GM12878 (cell line): ENCODE data around the gene STARD13. TPM values are rescaled to one million over a fixed set of nuclear protein-coding genes. Genes with fewer than 3 reads are reported as not detected.

Source experiments
- ATAC-seq: fragments of 200-7000 bp; cut with Tn5 transposase; 3 replicates; pipeline ENCODE4 v1.9.1; 2020; ENCODE audit warnings: mild to moderate bottlenecking, moderate library complexity
- BruUV-seq: library from RNA; stranded (reverse); fragments of 400-500 nt; replicated peaks from 2 replicates; lab custom pipeline; 2021; lab: Mats Ljungman, UMichigan
- CTCF ChIA-PET: fragments of 300-600 bp; sonication (Branson Sonifier 250); formaldehyde crosslinking; extraction: SDS; loops from one replicate; lab custom pipeline; 2021; ENCODE audit warnings: inconsistent platforms; lab: Yijun Ruan, JAX
- POLR2A ChIA-PET: fragments of 350-600 bp; formaldehyde crosslinking; extraction: SDS; loops from one replicate; lab custom pipeline; 2021; ENCODE audit warnings: inconsistent platforms; lab: Charles Lee
- RAD21 ChIA-PET: fragments of 300-600 bp; sonication (Branson Sonifier 250); formaldehyde crosslinking; loops from one replicate; lab custom pipeline; 2023; ENCODE audit warnings: antibody characterized with exemption; ENCODE audit not compliant: unreplicated experiment; lab: Charles Lee
- SMC1A ChIA-PET: fragments of 300-600 bp; sonication (Branson Sonifier 250); formaldehyde crosslinking; loops from one replicate; lab custom pipeline; 2023; ENCODE audit not compliant: unreplicated experiment, uncharacterized antibody; lab: Charles Lee
- DNase-seq: peaks from one replicate; pipeline ENCODE4 v3.0.0-alpha.2; 2011; ENCODE audit warnings: low read depth, low spot score
- FAIRE-seq: peaks from 3 replicates; lab custom pipeline; 2011; peaks lifted over from hg19 to GRCh38; lab: Jason Lieb, UNC
- H2AFZ ChIP-seq: 2 replicates; pipeline ENCODE4 v1.6.0; 2011; ENCODE audit warnings: low read depth, low read length, control low read depth; ENCODE audit not compliant: control insufficient read depth
- H3K27ac ChIP-seq: 2 replicates; pipeline ENCODE4 v1.5.1; 2011; ENCODE audit warnings: control low read depth; ENCODE audit not compliant: control insufficient read depth, insufficient read depth
- H3K27me3 ChIP-seq, 2 experiments: replicated peaks in 1 of 2; 2 replicates each; pipeline versions ENCODE4 v1.6.0 to v1.6.1; 2011; ENCODE audit warnings: low read length in 1 of 2; ENCODE audit not compliant: control insufficient read depth in 2 of 2, insufficient read depth in 2 of 2
- H3K36me3 ChIP-seq, 2 experiments: 2 replicates each; pipeline ENCODE4 v1.5.1; 2011; ENCODE audit warnings: low read length in 1 of 2; ENCODE audit not compliant: control insufficient read depth in 2 of 2, insufficient read depth in 2 of 2
- H3K4me1 ChIP-seq: 2 replicates; pipeline ENCODE4 v1.6.1; 2011; ENCODE audit warnings: mild to moderate bottlenecking, low read length, moderate library complexity, mixed read lengths; ENCODE audit not compliant: control insufficient read depth, insufficient read depth
- H3K4me2 ChIP-seq: 2 replicates; pipeline ENCODE4 v1.6.0; 2011; ENCODE audit warnings: control low read depth; ENCODE audit not compliant: control insufficient read depth, insufficient read depth
- H3K4me3 ChIP-seq: fragments of 200-600 bp; sonication (generic); 2 replicates; pipeline ENCODE4 v1.5.1; 2016
- H3K79me2 ChIP-seq: 2 replicates; pipeline ENCODE4 v1.6.0; 2011; ENCODE audit warnings: low read length; ENCODE audit not compliant: control insufficient read depth, insufficient read depth
- H3K9ac ChIP-seq: 2 replicates; pipeline ENCODE4 v1.8.0; 2011; ENCODE audit warnings: low read length, control low read depth, mixed read lengths; ENCODE audit not compliant: control insufficient read depth, insufficient read depth
- H3K9me3 ChIP-seq: replicated peaks from 3 replicates; pipeline ENCODE4 v1.5.1; 2011; ENCODE audit warnings: mild to moderate bottlenecking, low read length; ENCODE audit not compliant: control insufficient read depth, insufficient read depth
- H4K20me1 ChIP-seq: 2 replicates; pipeline ENCODE4 v1.6.0; 2011; ENCODE audit not compliant: control insufficient read depth, insufficient read depth
- EGR1 ChIP-seq, 2 experiments: IDR thresholded peaks; 1 replicate in 1 of 2; 2 replicates in 1 of 2; pipeline ENCODE4 v1.6.1; 2011 to 2012; ENCODE audit warnings: low read depth in 2 of 2, low read length in 2 of 2, borderline replicate concordance in 1 of 2, mild to moderate bottlenecking in 1 of 2, moderate library complexity in 1 of 2
- NR2C1 ChIP-seq: fragments of 450-650 bp; IDR thresholded peaks from 2 replicates; pipeline ENCODE4 v1.6.1; 2017; ENCODE audit warnings: antibody characterized with exemption, mild to moderate bottlenecking, moderate library complexity
- NR2F1 ChIP-seq: fragments of 450-650 bp; conservative IDR thresholded peaks from 2 replicates; pipeline ENCODE4 v1.6.1; 2017; ENCODE audit warnings: mild to moderate bottlenecking
- ZNF384 ChIP-seq: IDR thresholded peaks from 2 replicates; pipeline ENCODE4 v1.6.1; 2012; ENCODE audit warnings: low read depth, mild to moderate bottlenecking, low read length, improper control_type of control experiment, borderline replicate concordance
- WGBS: methylation state at CpG from one replicate; pipeline ENCODE4 v1.1.6; 2016; ENCODE audit warnings: low lambda C conversion rate; ENCODE audit not compliant: insufficient replicate concordance, insufficient coverage; ENCODE audit errors: missing lambda C conversion rate; 5-methylcytosine and 5-hydroxymethylcytosine counted together
- in situ Hi-C: fragments of 300-500 bp; cut with MboI; formaldehyde crosslinking; loops from 9 replicates; pipeline ENCODE4 v1.14.3; 2018; ENCODE audit warnings: mixed read lengths
- intact Hi-C: fragments of 100-400 bp; cut with micrococcal nuclease; formaldehyde crosslinking; loops from one replicate; pipeline ENCODE4 v1.14.2; 2022; ENCODE audit not compliant: unreplicated experiment
- polyA plus RNA-seq, 11 experiments: library from polyadenylated mRNA; depleted of rRNA in 4 of 11; unstranded in 6 of 11; stranded (reverse) in 5 of 11; fragments of >200 nt; fragmentation: Nextera tagmentation in 4 of 11; fragmentation: Illumina TruSeq in 1 of 11; extraction: Ambion mirVana in 4 of 11; extraction: Trizol in 1 of 11; gene quantifications; 1 replicate in 1 of 11; 2 replicates in 10 of 11; pipeline versions ENCODE4 v1.2.1 to v1.2.3, GENCODE V29; 2011 to 2016; ENCODE audit warnings: inconsistent platforms in 2 of 11, missing spikeins in 2 of 11, low read depth in 1 of 11
- total RNA-seq, 4 experiments: library from RNA; depleted of rRNA in 3 of 4; stranded (reverse); fragments of >200 nt in 3 of 4; fragmentation: Illumina TruSeq in 1 of 4; extraction: Trizol in 1 of 4; gene quantifications; 2 replicates each; pipeline versions ENCODE4 v1.2.1 to v1.2.3, GENCODE V29; 2013 to 2021

Gene STARD13
- total and polyA plus RNA-seq, 10 of the 15 experiments (the other 5 are each of a cell fraction or from before 2014, with no cell fraction given), result 4.0 to 41.6 (median 10.1) TPM

DNA sequence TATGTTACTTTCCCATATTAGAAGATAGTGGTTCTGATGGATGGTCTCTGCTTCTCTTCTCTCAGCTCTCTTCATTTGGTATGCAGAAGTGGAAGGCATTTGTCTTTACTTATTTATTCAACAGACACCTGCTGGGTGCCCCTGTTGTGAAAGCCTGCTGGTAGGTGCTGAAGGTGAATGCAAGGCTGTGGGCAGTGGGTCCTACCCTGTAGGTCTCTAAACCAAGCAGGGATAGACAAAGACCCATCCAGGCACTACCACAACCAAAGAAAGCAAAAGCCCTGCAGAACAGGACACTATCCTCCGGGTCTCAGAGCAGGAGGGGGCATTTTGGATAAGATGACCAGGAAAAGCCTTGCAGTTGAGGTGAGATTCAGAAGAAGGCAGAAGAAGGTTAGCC, 106.1 kb downstream of the STARD13 start (continued):
- no peak for TF ChIP-seq NR2F1
- TF ChIP-seq, all 136 proteins: peak for 0

GRCh38 chr13:33178209-33178840, 107.2 kb downstream of the STARD13 start:
- ChIA-PET POLR2A (no interaction called here), CTCF (no interaction called here), RAD21 (no interaction called here), SMC1A (interaction anchor here (7.2 to 33.0 kb wide), 2 partner anchors 16 to 26 kb away, joined by 89 to 832 read pairs; no protein-coding TSS in a partner anchor)
- Histone ChIP-seq H3K36me3 (peaks cover 0 to 5% of the 10 kb centered on the region in 2 experiments; a peak in 2 of 4 replicates), H4K20me1 (no peaks in the 10 kb centered on the region), H3K9me3 (no peaks in the 10 kb centered on the region), H3K27ac (no peak overlapping the region), H3K4me1 (peaks cover 13% of the 10 kb centered on the region), H3K4me2 (no peak overlapping the region), H2AFZ (no peak overlapping the region), H3K9ac (no peak overlapping the region), H3K4me3 (no peak overlapping the region), H3K79me2 (peaks cover 13% of the 10 kb centered on the region), H3K27me3 (no peaks in the 10 kb centered on the region)
- 77% methylated on average over 4 of the region's 4 CpGs for WGBS
- no TSS peak for BruUV-seq
- ATAC-seq, result no peak
- no peak for TF ChIP-seq EGR1 (IDR thresholded peaks at IDR 0.05; ENCODE audit: borderline replicate concordance in 1 of 2, low read depth in 2 of 2, low read length in 2 of 2)
- TF ChIP-seq NR2C1, result no peak
- no peak for TF ChIP-seq ZNF384
- no peak for FAIRE-seq
- intact Hi-C loops, result no loop called here
- in situ Hi-C loops, result no loop called here
- no peak for DNase-seq
